HS-27A (cell line): ENCODE results near the gene DEDD2.
"Not testable (repeated sequence)": the region's sequence is repeated elsewhere in the genome, so short reads cannot be mapped to it uniquely, and the experiment has no call there.

Source experiments
- DNase-seq: peaks from one replicate; pipeline ENCODE4 v3.0.0-alpha.2; 2012; ENCODE audit warnings: low read depth, missing footprints

Gene DEDD2

GRCh38 chr19:42217520-42218437 lies at the start of gene DEDD2:
Gene DEDD2 (minus strand): TSS chr19:42217677. CDS start chr19:42217007, 670 bp downstream.
- DNase-seq: peak; percentile 99

DNA sequence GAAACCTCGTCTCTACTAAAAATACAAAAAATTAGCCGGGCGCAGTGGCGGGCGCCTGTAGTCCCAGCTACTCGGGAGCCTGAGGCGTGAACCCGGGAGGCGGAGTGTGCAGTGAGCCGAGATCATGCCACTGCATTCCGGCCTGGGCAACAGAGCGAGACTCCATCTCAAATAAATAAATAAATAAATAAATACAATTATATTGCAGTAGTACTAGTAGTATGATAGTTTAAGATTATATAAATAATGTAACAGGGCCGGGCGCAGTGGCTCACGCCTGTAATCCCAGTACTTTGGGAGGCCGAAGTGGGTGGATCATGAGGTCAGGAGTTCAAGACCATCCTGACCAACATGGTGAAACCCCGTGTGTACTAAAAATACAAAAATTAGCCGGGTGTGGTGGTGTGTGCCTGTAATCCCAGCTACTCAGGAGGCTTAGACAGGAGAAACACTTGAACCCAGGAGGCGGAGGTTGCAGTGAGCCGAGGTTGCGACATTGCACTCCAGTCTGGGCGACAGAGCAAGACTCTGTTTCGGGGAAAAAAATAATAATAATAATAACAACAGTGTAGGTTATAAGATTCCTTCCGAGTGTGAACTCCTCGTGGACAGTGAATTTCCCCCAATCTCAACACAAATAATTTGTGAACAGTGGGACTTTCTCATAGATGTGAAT lies 49.6 kb upstream of the DEDD2 start:
- DNase-seq: not testable (repeated sequence)

- not testable (repeated sequence) for DNase-seq
Measured at GRCh38 chr19:42266105-42266504, 48.6 kb upstream of the DEDD2 start.

GRCh38 chr19:42261763-42262162 lies 44.3 kb upstream of the DEDD2 start:
- DNase-seq: no peak

DNA sequence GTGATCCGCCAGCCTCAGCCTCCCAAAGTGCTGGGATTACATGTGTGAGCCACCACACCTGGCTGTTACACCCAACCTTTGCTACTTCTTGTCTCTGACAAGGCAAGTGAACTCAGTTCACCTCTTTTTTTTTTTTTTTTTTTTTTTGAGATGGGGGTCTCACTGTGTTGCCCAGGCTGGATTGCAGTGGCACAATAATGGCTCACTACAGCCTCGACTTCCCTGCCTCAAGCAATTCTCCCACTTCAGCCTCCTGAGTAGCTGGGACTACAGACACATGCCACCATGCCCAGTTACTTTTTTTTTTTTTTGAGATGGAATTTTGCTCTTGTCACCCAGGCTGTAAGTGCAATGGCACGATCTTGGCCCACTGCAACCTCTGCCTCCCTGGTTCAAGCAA lies 40.4 kb upstream of the DEDD2 start:
- DNase-seq: not testable (repeated sequence)

DNA sequence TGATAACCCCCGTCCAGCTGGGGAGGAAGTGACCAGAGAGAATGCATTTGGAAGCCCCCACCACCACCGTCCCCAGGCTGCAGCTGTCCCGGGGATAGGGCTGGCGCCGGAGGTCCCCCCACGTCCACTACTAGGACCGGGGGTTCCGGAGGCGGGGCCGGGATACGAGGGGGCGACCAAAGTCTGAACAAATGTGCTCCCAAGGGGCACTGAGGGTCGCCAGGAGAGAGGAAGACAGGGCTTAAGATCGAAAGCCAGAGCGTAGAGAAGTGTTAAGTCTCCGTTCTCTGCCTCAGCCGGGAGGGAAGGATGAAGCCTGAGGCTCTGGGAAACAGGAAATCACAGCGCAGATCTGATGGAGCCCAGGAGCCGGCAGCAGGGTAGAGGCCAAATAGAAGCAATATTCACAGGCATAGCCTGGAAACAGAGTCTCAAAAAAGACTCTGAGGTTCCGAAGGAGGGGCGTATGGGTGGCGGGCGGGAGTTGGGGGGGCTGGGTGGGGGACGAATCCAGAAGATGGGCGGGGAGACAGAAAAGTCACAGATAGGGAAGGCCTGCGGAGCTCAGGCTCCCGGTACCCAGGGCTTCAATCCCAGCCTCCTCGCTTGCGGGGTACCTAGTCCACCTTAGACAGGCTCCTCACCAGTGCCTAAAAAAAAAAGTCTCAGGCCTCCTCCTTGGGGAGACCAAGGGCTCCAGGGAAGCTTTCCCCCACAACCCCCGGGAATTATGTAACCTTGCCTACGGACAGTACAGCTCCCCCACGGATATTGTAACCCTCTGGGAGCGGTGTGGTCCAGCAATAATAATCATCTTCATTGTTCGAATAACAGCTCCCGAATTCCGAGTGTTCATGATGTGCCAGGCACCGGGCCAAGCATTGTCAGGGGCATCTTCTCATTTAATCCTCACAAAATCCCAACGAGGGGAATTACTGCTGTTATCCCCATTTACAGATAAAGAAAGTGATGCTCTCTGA lies 38.6 kb upstream of the DEDD2 start:
- no peak for DNase-seq

GRCh38 chr19:42254850-42255765 lies 37.6 kb upstream of the DEDD2 start, which contains the start of gene ERF:
Gene ERF (minus strand): TSS chr19:42255128. CDS start chr19:42254999, 129 bp downstream.
- DNase-seq: peak; percentile 81

GRCh38 chr19:42254089-42254849 lies 36.8 kb upstream of the DEDD2 start:
- DNase-seq: no peak

GRCh38 chr19:42253245-42254088 lies 36.0 kb upstream of the DEDD2 start:
- no peak for DNase-seq

DNA sequence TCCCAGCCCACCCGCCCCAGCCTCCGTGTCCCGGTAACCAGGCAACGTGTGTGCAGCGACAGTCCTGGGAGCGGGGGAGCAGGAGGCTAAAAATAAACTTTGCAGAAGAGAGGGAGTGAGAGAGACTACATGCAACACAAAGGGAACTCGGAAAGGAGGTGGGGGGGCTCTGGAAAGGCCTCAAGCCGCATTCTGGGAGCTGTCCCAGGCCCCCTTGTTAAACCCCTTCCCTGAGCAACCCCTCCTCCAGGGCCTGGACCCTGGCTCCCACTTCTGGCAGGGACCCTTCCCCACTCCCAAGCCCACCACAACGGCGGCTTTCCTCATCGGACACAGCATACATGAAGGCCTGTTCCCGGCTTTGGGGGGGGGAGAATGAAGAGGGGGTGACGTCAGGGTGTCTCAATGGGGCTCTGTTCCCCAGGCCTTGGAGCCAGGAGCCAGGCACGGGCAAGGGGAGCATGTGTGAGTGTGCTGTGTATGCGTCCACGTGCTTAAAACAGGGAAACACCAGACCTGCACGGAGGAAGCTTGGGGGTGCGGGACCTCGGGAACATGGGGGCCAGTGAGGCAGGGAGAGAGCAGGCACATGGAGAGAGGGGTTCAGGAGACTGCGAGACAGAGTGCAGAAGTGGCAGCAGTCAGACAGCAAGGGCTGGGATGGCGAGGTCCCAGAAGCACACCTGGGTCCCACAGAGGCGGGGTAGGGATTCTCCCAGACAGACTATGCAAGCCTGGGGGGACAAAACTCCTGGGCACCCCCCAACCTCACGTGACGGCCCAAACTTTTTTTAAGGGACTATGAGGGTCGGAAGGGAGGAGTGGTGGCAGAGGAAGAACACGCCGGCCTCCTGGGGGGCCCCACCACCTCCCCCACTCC lies 35.1 kb upstream of the DEDD2 start:
- DNase-seq: no peak

DNA sequence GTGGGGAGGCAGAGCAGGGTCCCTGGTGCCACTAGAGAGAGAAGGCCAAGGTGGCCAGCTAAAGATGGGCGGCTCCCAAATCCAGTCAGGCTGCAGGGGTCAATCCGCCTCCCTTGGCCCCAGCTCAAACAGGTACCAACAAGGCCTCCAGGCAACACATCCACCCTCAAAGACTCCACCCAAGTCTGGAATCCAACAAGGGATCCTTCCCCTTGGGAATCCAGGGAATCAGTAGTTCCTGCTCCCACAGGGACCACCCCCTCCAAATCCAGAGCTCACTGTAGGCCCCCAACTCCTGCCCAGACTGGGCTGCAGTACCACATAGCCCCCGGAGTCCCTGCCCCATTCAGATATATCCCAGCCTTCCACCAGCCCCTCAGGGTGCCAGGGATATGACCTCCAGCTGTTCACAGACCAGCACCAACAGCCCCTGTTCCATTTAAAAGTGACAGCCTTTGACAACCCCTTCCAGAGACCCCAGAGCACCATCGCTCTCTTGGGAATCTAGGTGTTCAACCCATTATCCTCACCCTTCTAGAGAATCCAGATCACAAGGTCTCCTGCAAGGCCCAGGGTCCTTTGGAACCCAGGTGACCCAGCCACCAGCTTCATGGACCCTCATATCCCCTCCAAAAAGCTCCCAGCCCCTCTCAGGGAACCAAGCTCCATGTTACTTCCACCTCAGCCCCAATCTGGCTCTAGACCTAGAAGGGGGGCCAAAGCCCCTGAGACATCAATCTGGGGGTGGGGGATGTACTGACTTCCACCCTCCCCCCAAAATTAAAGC lies 34.3 kb upstream of the DEDD2 start:
- DNase-seq: no peak

- no peak for DNase-seq
Measured at GRCh38 chr19:42250666-42251531, 33.4 kb upstream of the DEDD2 start.

DNA sequence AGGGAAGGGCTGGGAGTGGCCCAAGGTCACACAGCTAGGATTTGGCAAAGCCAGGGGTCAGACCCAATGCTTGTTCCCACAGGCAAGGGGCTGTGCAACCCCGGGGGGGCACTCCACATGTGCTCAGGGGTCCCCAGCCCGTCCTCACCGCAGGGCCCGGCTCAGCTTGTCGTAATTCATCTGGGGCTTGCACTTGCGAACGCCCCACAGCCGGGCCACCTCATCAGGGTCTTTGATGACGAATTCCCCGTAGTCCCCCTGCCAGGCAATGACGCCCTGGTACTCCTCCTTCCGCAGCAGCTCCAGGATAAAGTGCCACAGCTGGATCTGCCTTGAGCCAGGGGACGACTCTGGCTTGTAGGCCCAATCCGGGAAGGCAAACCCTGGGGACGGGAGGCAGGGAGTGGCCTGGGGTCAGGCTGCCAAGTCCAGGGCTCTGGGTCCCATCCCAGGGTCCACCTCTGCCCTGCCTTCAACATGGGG lies 32.7 kb upstream of the DEDD2 start:
- DNase-seq: no peak

DNA sequence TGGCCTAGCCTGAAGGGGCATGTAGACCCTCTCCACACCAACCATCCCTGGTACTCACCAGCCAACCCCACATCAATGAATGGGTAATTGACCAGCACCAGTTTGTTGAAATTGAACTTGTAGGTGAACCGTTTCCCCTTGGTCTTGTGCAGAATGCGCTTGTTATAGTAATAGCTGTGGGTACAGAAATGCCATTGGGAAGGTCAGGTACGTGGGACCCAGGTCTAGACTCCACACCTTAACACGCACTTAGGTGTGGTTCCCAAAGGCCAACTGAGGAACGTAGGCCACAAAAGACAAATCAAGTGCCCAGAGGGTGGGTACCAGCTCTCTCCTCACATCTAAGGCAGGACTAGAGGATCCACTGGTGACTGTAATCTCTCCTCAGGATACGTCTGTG lies 32.3 kb upstream of the DEDD2 start:
- no peak for DNase-seq

GRCh38 chr19:42249149-42249750 lies 31.8 kb upstream of the DEDD2 start:
- no peak for DNase-seq
